HFF-Myc (cell line): ENCODE results near the gene ERO1A.

Source experiments
- DNase-seq: peaks from one replicate; pipeline ENCODE4 v3.0.0-alpha.2; 2011; ENCODE audit warnings: low read depth; ENCODE audit errors: extremely low read depth
- H3K4me3 ChIP-seq: replicated peaks from 2 replicates; pipeline ENCODE4 v1.5.1; 2011; ENCODE audit warnings: low read depth, mild to moderate bottlenecking, control low read depth, low read length
- TF ChIP-seq, protein P1 (sequence below): IDR thresholded peaks from 2 replicates; pipeline ENCODE4 v1.5.1; 2012; ENCODE audit warnings: mild to moderate bottlenecking, low read depth, low read length, control low read depth; ENCODE audit errors: missing control alignments

The ERO1A gene

DNA sequence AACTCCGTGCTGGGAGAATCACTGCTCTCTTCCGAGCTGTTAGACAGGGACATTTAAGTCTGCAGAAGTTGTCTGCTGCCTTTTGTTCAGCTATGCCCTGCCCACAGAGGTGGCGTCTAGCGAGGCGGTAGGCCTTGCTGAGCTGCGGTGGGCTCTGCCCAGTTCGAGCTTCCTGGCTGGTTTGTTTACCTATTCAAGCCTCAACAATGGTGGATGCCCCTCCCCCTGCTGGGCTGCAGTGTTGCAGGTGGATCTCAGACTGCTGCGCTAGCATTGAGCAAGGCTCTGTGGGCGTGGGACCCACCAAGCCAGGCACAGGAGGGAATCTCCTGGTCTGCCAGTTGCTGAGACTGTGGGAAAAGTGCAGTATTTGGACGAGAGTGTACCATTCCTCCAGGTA is 99.0 kb downstream of the ERO1A start:
- H3K4me3 ChIP-seq = no peak overlapping the region
- no peak for DNase-seq
- TF ChIP-seq, protein P1, sequence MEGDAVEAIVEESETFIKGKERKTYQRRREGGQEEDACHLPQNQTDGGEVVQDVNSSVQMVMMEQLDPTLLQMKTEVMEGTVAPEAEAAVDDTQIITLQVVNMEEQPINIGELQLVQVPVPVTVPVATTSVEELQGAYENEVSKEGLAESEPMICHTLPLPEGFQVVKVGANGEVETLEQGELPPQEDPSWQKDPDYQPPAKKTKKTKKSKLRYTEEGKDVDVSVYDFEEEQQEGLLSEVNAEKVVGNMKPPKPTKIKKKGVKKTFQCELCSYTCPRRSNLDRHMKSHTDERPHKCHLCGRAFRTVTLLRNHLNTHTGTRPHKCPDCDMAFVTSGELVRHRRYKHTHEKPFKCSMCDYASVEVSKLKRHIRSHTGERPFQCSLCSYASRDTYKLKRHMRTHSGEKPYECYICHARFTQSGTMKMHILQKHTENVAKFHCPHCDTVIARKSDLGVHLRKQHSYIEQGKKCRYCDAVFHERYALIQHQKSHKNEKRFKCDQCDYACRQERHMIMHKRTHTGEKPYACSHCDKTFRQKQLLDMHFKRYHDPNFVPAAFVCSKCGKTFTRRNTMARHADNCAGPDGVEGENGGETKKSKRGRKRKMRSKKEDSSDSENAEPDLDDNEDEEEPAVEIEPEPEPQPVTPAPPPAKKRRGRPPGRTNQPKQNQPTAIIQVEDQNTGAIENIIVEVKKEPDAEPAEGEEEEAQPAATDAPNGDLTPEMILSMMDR = no peak

- TF ChIP-seq, protein P1 = no peak
- H3K4me3 ChIP-seq = no peak overlapping the region
- DNase-seq = no peak
These were observed 105.0 kb downstream of the ERO1A start for GRCh38 chr14:52590318-52590717.
